MM.1S (cell line): Measurements from ENCODE around the gene KCNH4.

Experiments
- DNase-seq: peaks from one replicate; pipeline ENCODE4 v3.0.0-alpha.2; 2015
- H2AFZ ChIP-seq: fragments of 300-600 bp; sonication (generic); 2 replicates; pipeline ENCODE4 v1.6.0; 2016; ENCODE audit warnings: antibody characterized with exemption, low read length
- H3F3A ChIP-seq: fragments of 300-600 bp; sonication (generic); 2 replicates; pipeline ENCODE4 v1.6.1; 2016; ENCODE audit warnings: mild to moderate bottlenecking, antibody characterized with exemption, low read length, moderate library complexity, mixed read lengths; ENCODE audit not compliant: insufficient read depth
- H3K27ac ChIP-seq: fragments of 300-600 bp; sonication (generic); 2 replicates; pipeline ENCODE4 v1.5.1; 2016; ENCODE audit warnings: mild to moderate bottlenecking, low read length
- H3K27me3 ChIP-seq: fragments of 300-600 bp; sonication (generic); replicated peaks from 2 replicates; pipeline ENCODE4 v1.6.0; 2016; ENCODE audit warnings: low read length; ENCODE audit not compliant: insufficient read depth
- H3K36me3 ChIP-seq: fragments of 300-600 bp; sonication (generic); replicated peaks from 2 replicates; pipeline ENCODE4 v1.6.1; 2016; ENCODE audit warnings: mild to moderate bottlenecking, low read length, mixed read lengths; ENCODE audit not compliant: insufficient read depth
- H3K4me1 ChIP-seq: fragments of 300-600 bp; sonication (generic); 2 replicates; pipeline ENCODE4 v1.6.1; 2016; ENCODE audit warnings: low read length, mixed read lengths
- H3K4me2 ChIP-seq: fragments of 300-600 bp; sonication (generic); 2 replicates; pipeline ENCODE4 v1.6.0; 2016; ENCODE audit warnings: low read depth, low read length
- H3K4me3 ChIP-seq: fragments of 300-600 bp; sonication (generic); 2 replicates; pipeline ENCODE4 v1.5.1; 2016; ENCODE audit warnings: low read length, mixed read lengths
- H3K79me2 ChIP-seq: fragments of 300-600 bp; sonication (generic); 2 replicates; pipeline ENCODE4 v1.6.1; 2016; ENCODE audit warnings: mixed run types, low read length, mixed read lengths
- H3K9ac ChIP-seq: fragments of 300-600 bp; sonication (generic); 2 replicates; pipeline ENCODE4 v1.6.1; 2016; ENCODE audit warnings: low read length, mixed read lengths
- H3K9me2 ChIP-seq: fragments of 300-600 bp; sonication (generic); replicated peaks from 2 replicates; pipeline ENCODE4 v1.6.1; 2016; ENCODE audit warnings: mild to moderate bottlenecking, low read length, mixed read lengths; ENCODE audit not compliant: insufficient read depth
- H3K9me3 ChIP-seq: fragments of 300-600 bp; sonication (generic); replicated peaks from 2 replicates; pipeline ENCODE4 v1.6.1; 2016; ENCODE audit warnings: mild to moderate bottlenecking, low read length, mixed read lengths; ENCODE audit not compliant: insufficient read depth
- H4K20me1 ChIP-seq: fragments of 300-600 bp; sonication (generic); 2 replicates; pipeline ENCODE4 v1.6.1; 2016; ENCODE audit warnings: mild to moderate bottlenecking, low read length, moderate library complexity, mixed read lengths; ENCODE audit not compliant: insufficient read depth
- CTCF ChIP-seq: fragments of 300-600 bp; sonication (generic); IDR thresholded peaks from 2 replicates; pipeline ENCODE4 v1.5.1; 2016; ENCODE audit warnings: antibody characterized with exemption, low read length, mixed read lengths
- EZH2 ChIP-seq: fragments of 300-600 bp; sonication (generic); optimal IDR thresholded peaks from 2 replicates; pipeline ENCODE3; 2017; ENCODE audit warnings: low read depth, mild to moderate bottlenecking, antibody characterized with exemption, low read length, mixed read lengths
- EZH2phosphoT487 ChIP-seq: fragments of 300-600 bp; sonication (generic); IDR thresholded peaks from 2 replicates; pipeline ENCODE4 v1.6.1; 2018; ENCODE audit warnings: antibody characterized with exemption, low read length

KCNH4 gene

DNA sequence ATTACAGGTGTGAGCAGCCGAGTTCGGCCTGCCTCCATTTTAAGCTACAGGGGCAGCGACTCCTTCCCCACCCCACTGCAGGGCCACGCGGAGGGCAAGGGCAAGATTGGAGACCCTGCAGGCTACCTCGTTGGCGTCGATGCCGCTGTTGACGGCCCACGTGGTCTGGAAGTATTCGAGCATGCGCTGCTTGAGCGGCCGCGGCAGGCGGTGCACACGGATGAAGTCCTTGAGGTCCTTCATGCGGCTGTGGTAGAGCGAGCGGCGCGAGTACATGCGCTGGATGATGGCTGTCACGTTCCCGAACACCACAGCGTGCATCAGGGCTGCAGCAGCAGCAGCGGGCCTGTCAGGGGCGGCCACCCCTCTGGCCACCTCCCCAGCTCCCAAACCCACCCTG, 11.6 kb downstream of the KCNH4 start:
- no peak for DNase-seq
- H3K36me3 ChIP-seq: no peaks in the 10 kb centered on the region

DNA sequence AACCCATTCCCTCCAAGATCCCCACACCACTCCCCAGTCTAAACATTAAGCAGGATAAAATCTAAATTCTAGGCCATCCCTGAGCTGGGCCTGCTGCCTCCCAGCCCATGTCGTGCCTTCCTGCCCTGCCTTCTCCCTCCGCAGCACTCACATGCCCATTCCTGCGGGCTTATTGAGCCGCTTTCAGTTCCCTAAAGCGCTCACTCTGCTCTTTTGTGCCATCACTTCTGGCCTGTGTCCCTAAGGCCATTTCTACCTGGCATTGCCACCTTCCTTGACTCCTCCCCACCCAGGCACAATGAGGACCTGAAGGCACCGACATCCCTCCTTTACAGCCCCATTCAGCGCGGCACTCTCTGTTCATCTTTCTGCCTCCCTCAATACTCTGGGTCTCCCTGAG, 13.1 kb downstream of the KCNH4 start:
- Histone ChIP-seq H3K9ac (no peak overlapping the region), H3K27ac (no peak overlapping the region), H3K4me3 (no peak overlapping the region), H3K79me2 (no peaks in the 10 kb centered on the region), H4K20me1 (no peaks in the 10 kb centered on the region), H3K9me2 (no peaks in the 10 kb centered on the region), H3K4me1 (no peaks in the 10 kb centered on the region), H3K9me3 (no peaks in the 10 kb centered on the region), H3K4me2 (no peak overlapping the region), H3K27me3 (no peaks in the 10 kb centered on the region), H3F3A (no peaks in the 10 kb centered on the region), H3K36me3 (no peaks in the 10 kb centered on the region), H2AFZ (no peak overlapping the region)
- DNase-seq: no peak
- TF ChIP-seq EZH2phosphoT487 (no peak), EZH2 (no peak), CTCF (no peak)

More for the DNA sequence above, 11.6 kb downstream of the KCNH4 start:
- TF ChIP-seq CTCF (no peak), EZH2phosphoT487 (no peak), EZH2 (no peak)
- no peak overlapping the region for H3K27ac ChIP-seq
- H3K9me3 ChIP-seq: no peaks in the 10 kb centered on the region
- H3K27me3 ChIP-seq: no peaks in the 10 kb centered on the region
- H3K4me1 ChIP-seq: no peaks in the 10 kb centered on the region
- H4K20me1 ChIP-seq: no peaks in the 10 kb centered on the region
- no peak overlapping the region for H3K4me2 ChIP-seq
- H3K4me3 ChIP-seq: no peak overlapping the region
- no peaks in the 10 kb centered on the region for H3F3A ChIP-seq
- H3K9ac ChIP-seq: no peak overlapping the region
- H3K79me2 ChIP-seq: no peaks in the 10 kb centered on the region
- no peaks in the 10 kb centered on the region for H3K9me2 ChIP-seq
- no peak overlapping the region for H2AFZ ChIP-seq

GRCh38 chr17:42166196-42166763, 14.7 kb downstream of the KCNH4 start:
- no peak overlapping the region for H3K4me3 ChIP-seq
- no peak overlapping the region for H3K4me2 ChIP-seq
- H3F3A ChIP-seq: no peaks in the 10 kb centered on the region
- no peaks in the 10 kb centered on the region for H3K9me3 ChIP-seq
- TF ChIP-seq EZH2phosphoT487 (no peak), CTCF (no peak), EZH2 (no peak)
- H3K79me2 ChIP-seq: no peaks in the 10 kb centered on the region
- H4K20me1 ChIP-seq: no peaks in the 10 kb centered on the region
- H3K36me3 ChIP-seq: no peaks in the 10 kb centered on the region
- no peak for DNase-seq
- H2AFZ ChIP-seq: no peak overlapping the region
- H3K27me3 ChIP-seq: no peaks in the 10 kb centered on the region
- no peaks in the 10 kb centered on the region for H3K4me1 ChIP-seq
- H3K9ac ChIP-seq: no peak overlapping the region
- H3K9me2 ChIP-seq: no peaks in the 10 kb centered on the region
- no peak overlapping the region for H3K27ac ChIP-seq
